Measurements from ENCODE around the gene NAPSA.

Gene NAPSA

GRCh38 chr19:50320051-50320450, 45.4 kb downstream of the NAPSA start:
- in situ Hi-C loops (cut with HindIII; ENCODE audit: low sequenced_read_pairs): no loop called here

GRCh38 chr19:50319156-50319555, 46.3 kb downstream of the NAPSA start:
- in situ Hi-C loops (cut with HindIII; ENCODE audit: low sequenced_read_pairs): no loop called here

GRCh38 chr19:50318438-50318837, 47.0 kb downstream of the NAPSA start:
- in situ Hi-C loops (cut with HindIII; ENCODE audit: low sequenced_read_pairs): no loop called here

- in situ Hi-C loops (cut with HindIII; ENCODE audit: low sequenced_read_pairs): no loop called here
These were observed 48.3 kb downstream of the NAPSA start for GRCh38 chr19:50317115-50317514.

- in situ Hi-C loops (cut with HindIII; ENCODE audit: low sequenced_read_pairs): no loop called here
These were observed 49.5 kb downstream of the NAPSA start for GRCh38 chr19:50315773-50316448.

GRCh38 chr19:50314724-50315708, 50.4 kb downstream of the NAPSA start:
- in situ Hi-C loops (cut with HindIII; ENCODE audit: low sequenced_read_pairs): no loop called here

GRCh38 chr19:50313812-50314536, 51.5 kb downstream of the NAPSA start:
- in situ Hi-C loops (cut with HindIII; ENCODE audit: low sequenced_read_pairs): no loop called here

- in situ Hi-C loops (cut with HindIII; ENCODE audit: low sequenced_read_pairs): no loop called here
These were observed 52.2 kb downstream of the NAPSA start for GRCh38 chr19:50312967-50313811.

- in situ Hi-C loops (cut with HindIII; ENCODE audit: low sequenced_read_pairs): no loop called here
These were observed 53.5 kb downstream of the NAPSA start for GRCh38 chr19:50311723-50312635.

GRCh38 chr19:50310759-50311465, 54.5 kb downstream of the NAPSA start:
- in situ Hi-C loops (cut with HindIII; ENCODE audit: low sequenced_read_pairs): no loop called here

- in situ Hi-C loops (cut with HindIII; ENCODE audit: low sequenced_read_pairs): no loop called here
These were observed 55.9 kb downstream of the NAPSA start for GRCh38 chr19:50309396-50310125.

- in situ Hi-C loops (cut with HindIII; ENCODE audit: low sequenced_read_pairs): no loop called here
These were observed 56.4 kb downstream of the NAPSA start for GRCh38 chr19:50308991-50309390.
